Mesothelial cell of epicardium (in vitro differentiated cells): Measurements from ENCODE around the gene PLAAT1. TPM values are rescaled to one million over a fixed set of nuclear protein-coding genes. Genes with fewer than 3 reads are reported as not detected.

Experiments
- DNase-seq, 2 experiments: peaks; one replicate each; pipeline ENCODE4 v3.0.0; 2021; ENCODE audit warnings: low spot score in 2 of 2; ENCODE audit not compliant: unreplicated experiment in 2 of 2
- H3K27ac Mint-ChIP-seq: 2 replicates; pipeline ENCODE4 v1.8.0; 2021; ENCODE audit warnings: mixed read lengths
- H3K27me3 Mint-ChIP-seq: 2 replicates; pipeline ENCODE4 v1.8.0; 2021; ENCODE audit warnings: low read depth, mixed read lengths
- H3K36me3 Mint-ChIP-seq: 2 replicates; pipeline ENCODE4 v1.8.0; 2021; ENCODE audit warnings: mixed read lengths
- H3K4me1 Mint-ChIP-seq: 2 replicates; pipeline ENCODE4 v1.8.0; 2021; ENCODE audit warnings: mixed read lengths
- H3K4me3 Mint-ChIP-seq: 2 replicates; pipeline ENCODE4 v1.8.0; 2021; ENCODE audit warnings: mild to moderate bottlenecking, moderate library complexity, mixed read lengths
- H3K9me3 Mint-ChIP-seq: 2 replicates; pipeline ENCODE4 v1.8.0; 2021; ENCODE audit warnings: mixed read lengths
- total RNA-seq: library from RNA; stranded (reverse); gene quantifications from 3 replicates; pipeline ENCODE4 v1.2.1, GENCODE V29; 2021
- TF ChIP-seq, protein P1 (sequence below): fragments of 200-600 bp; sonication (generic); IDR thresholded peaks from one replicate; pipeline ENCODE4 v1.5.0; 2021; ENCODE audit warnings: antibody characterized with exemption; ENCODE audit not compliant: unreplicated experiment

Gene PLAAT1
- total RNA-seq, 1 donor from 2014 or later: 2.1 TPM

DNA sequence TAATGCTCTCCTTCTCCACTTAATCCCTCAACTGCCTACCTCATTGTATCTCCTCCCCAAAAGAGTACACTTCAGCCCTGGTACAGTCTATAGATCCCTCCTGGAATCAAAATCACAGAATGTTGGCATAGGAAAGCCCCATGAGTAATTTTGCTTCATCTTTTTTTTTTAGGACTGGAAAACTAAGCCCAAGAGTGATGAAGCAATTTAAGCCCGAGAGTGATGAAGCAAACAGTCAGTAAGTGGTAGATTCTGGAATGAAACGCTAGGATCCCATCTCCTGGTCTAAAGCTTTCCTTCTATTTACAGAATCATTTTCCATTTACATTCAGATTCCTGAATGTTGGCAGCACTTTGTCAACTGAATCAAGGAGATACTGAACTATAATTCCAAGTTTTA lies 29.8 kb upstream of the PLAAT1 start:
- DNase-seq: no peak
- no peak overlapping the region for H3K27ac Mint-ChIP-seq
- no peaks in the 10 kb centered on the region for H3K36me3 Mint-ChIP-seq
- TF ChIP-seq, protein P1, sequence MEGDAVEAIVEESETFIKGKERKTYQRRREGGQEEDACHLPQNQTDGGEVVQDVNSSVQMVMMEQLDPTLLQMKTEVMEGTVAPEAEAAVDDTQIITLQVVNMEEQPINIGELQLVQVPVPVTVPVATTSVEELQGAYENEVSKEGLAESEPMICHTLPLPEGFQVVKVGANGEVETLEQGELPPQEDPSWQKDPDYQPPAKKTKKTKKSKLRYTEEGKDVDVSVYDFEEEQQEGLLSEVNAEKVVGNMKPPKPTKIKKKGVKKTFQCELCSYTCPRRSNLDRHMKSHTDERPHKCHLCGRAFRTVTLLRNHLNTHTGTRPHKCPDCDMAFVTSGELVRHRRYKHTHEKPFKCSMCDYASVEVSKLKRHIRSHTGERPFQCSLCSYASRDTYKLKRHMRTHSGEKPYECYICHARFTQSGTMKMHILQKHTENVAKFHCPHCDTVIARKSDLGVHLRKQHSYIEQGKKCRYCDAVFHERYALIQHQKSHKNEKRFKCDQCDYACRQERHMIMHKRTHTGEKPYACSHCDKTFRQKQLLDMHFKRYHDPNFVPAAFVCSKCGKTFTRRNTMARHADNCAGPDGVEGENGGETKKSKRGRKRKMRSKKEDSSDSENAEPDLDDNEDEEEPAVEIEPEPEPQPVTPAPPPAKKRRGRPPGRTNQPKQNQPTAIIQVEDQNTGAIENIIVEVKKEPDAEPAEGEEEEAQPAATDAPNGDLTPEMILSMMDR: no peak
- H3K4me3 Mint-ChIP-seq: no peak overlapping the region
- H3K4me1 Mint-ChIP-seq: peaks cover 8% of the 10 kb centered on the region
- H3K27me3 Mint-ChIP-seq: peaks cover 2% of the 10 kb centered on the region
- no peaks in the 10 kb centered on the region for H3K9me3 Mint-ChIP-seq

DNA sequence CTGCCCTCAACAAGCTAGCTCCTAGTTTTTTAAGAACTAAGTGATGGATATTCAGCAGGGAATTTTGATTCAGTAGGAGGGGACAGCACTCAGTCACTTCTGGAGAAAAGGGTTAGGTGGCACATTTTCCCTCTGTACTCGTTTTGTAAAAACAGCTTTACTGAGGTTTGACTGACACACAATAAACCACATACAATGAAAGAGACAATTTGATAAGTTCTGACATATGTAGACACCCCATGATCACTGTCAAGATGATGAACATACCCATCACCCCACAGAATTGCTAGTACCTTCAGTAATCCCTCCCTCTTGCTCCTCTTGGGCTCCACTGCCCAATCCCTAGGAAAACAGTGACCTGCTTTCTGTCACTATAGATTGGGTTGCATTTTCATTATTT lies 29.0 kb upstream of the PLAAT1 start:
- DNase-seq: no peak
- Mint-ChIP-seq H3K27me3 (peaks cover 2% of the 10 kb centered on the region), H3K27ac (no peak overlapping the region), H3K4me3 (no peak overlapping the region), H3K36me3 (no peaks in the 10 kb centered on the region), H3K4me1 (peaks cover 8% of the 10 kb centered on the region), H3K9me3 (no peaks in the 10 kb centered on the region)
- TF ChIP-seq, protein P1: no peak

DNA sequence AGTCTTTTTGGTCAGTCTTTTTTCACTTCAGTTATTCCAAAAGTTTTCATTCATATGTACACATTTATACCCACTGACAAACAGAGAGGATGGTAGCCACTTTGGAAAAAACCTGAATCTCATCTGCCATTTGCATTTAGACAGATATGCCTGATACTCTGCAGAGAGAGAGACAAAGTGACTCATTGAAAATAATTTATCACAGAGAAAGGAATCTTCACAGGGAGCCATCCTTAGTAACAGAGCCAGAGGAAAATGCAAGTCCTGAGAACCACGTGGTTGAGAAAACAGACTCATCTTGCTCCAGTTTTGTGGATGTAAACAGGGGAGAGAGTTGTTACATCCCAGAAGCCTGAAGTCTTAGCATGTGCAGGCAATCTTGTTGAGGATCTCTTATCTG lies 28.2 kb upstream of the PLAAT1 start:
- Mint-ChIP-seq H3K9me3 (no peaks in the 10 kb centered on the region), H3K36me3 (no peaks in the 10 kb centered on the region), H3K4me1 (peaks cover under 1% of the 10 kb centered on the region), H3K4me3 (no peak overlapping the region), H3K27me3 (peaks cover 3% of the 10 kb centered on the region), H3K27ac (no peak overlapping the region)
- no peak for DNase-seq
- TF ChIP-seq, protein P1: no peak

GRCh38 chr3:193214445-193214844 lies 26.6 kb upstream of the PLAAT1 start:
- Mint-ChIP-seq H3K27me3 (peaks cover 5% of the 10 kb centered on the region), H3K36me3 (no peaks in the 10 kb centered on the region), H3K9me3 (no peaks in the 10 kb centered on the region), H3K4me1 (no peaks in the 10 kb centered on the region), H3K27ac (no peak overlapping the region), H3K4me3 (no peak overlapping the region)
- DNase-seq: no peak
- TF ChIP-seq, protein P1: no peak

- peaks cover 2% of the 10 kb centered on the region for H3K27me3 Mint-ChIP-seq
- H3K36me3 Mint-ChIP-seq: no peaks in the 10 kb centered on the region
- TF ChIP-seq, protein P1: no peak
- no peak for DNase-seq
- H3K27ac Mint-ChIP-seq: peak overlapping the region; percentile 7
- H3K9me3 Mint-ChIP-seq: no peaks in the 10 kb centered on the region
- H3K4me3 Mint-ChIP-seq: no peak overlapping the region
- peaks cover 10% of the 10 kb centered on the region for H3K4me1 Mint-ChIP-seq
These were observed 15.5 kb upstream of the PLAAT1 start for GRCh38 chr3:193225302-193226125.
